Keratinocyte (primary cell): ENCODE results near the gene CUTA.

Experiments
- CTCF ChIP-seq, 3 experiments: IDR thresholded peaks in 1 of 3; conservative IDR thresholded peaks in 1 of 3; optimal IDR thresholded peaks in 1 of 3; 2 replicates in 2 of 3; 3 replicates in 1 of 3; pipeline versions ENCODE3 to v1.5.1; 2011; ENCODE audit warnings: low read length in 3 of 3, mild to moderate bottlenecking in 3 of 3, moderate library complexity in 2 of 3, control low read depth in 1 of 3, inconsistent platforms in 1 of 3; ENCODE audit not compliant: insufficient read depth in 2 of 3; ENCODE audit errors: extremely low read depth in 1 of 3
- EZH2 ChIP-seq: IDR thresholded peaks from one replicate; pipeline ENCODE4 v1.6.1; 2012; ENCODE audit warnings: inconsistent platforms, mild to moderate bottlenecking, low read length, moderate library complexity

- peak in 2 of 3 experiments; percentile 27 to 28 for TF ChIP-seq CTCF (optimal IDR thresholded peaks at IDR 0.05 in 1 of 3, IDR thresholded peaks at IDR 0.05 in 1 of 3, conservative IDR thresholded peaks at IDR 0.05 in 1 of 3; ENCODE audit: extremely low read depth in 1 of 3, insufficient read depth in 2 of 3, low read length in 3 of 3)
- no peak for TF ChIP-seq EZH2
Observed at GRCh38 chr6:33414592-33415271, 3.2 kb downstream of the CUTA start.
